ENCODE measurements around the gene SSBP3. TPM values are rescaled to one million over a fixed set of nuclear protein-coding genes. Genes with fewer than 3 reads are reported as not detected.
A peak's percentile ranks its signal among the peaks of the same experiment; 100 is the strongest.

SSBP3 gene
- polyA plus RNA-seq, 1 of the 3 experiments (the other 2 are of a cell fraction): 26.2 TPM

GRCh38 chr1:54292002-54292911 lies 113.9 kb downstream of the SSBP3 start (continued):
- no peak for TF ChIP-seq CTCF (IDR thresholded peaks at IDR 0.05)

- H3K27ac ChIP-seq (ENCODE audit: low read depth in 2 of 2, low read length in 1 of 2): peak overlapping the region in 1 of 2 experiments; percentile 36; a peak in 1 of 4 replicates
- ChIA-PET POLR2A (interaction anchor here (1.7 kb wide), 1 partner anchor 18 kb away, joined by 5 read pairs; no protein-coding TSS in a partner anchor), CTCF (interaction anchor here (1.0 to 1.9 kb wide), 6 partner anchors 11 to 182 kb away, joined by 3 to 5 read pairs (median 4); partner anchors contain the start of gene SSBP3)
- no peak for DNase-seq
- peaks cover 7% of the 10 kb centered on the region; the same call in 1 of the 2 replicates for H3K79me2 ChIP-seq (ENCODE audit: insufficient read depth)
- H3K4me1 ChIP-seq (ENCODE audit: control insufficient read depth in 1 of 2, insufficient read depth in 2 of 2, low read depth in 1 of 2, low read length in 1 of 2): peaks cover 13 to 81% of the 10 kb centered on the region in 2 experiments; a peak in 3 of 4 replicates
- TF ChIP-seq FOXJ3 (CRISPR knock-in tag; IDR thresholded peaks at IDR 0.05) (no peak), ELF1 (IDR thresholded peaks at IDR 0.05) (no peak), SIN3A (IDR thresholded peaks at IDR 0.05; ENCODE audit: borderline replicate concordance, low read depth, low read length) (no peak), RXRA (IDR thresholded peaks at IDR 0.05; ENCODE audit: borderline replicate concordance, low read depth) (no peak), CTCF (IDR thresholded peaks at IDR 0.05) (no peak), FOXM1 (IDR thresholded peaks at IDR 0.05; ENCODE audit: low read depth) (no peak), YY1 (IDR thresholded peaks at IDR 0.05; ENCODE audit: low read depth) (no peak), FOSL2 (IDR thresholded peaks at IDR 0.05; ENCODE audit: borderline replicate concordance, low read depth) (no peak), USF2 (IDR thresholded peaks at IDR 0.05; ENCODE audit: borderline replicate concordance, low read depth, low read length) (no peak), CHD2 (IDR thresholded peaks at IDR 0.05; ENCODE audit: low read length, partially characterized antibody) (no peak), SMC3 (IDR thresholded peaks at IDR 0.05; ENCODE audit: low read depth, low read length) (no peak), JUND (IDR thresholded peaks at IDR 0.05) (no peak), TCF12 (IDR thresholded peaks at IDR 0.05) (no peak), TAF1 (IDR thresholded peaks at IDR 0.05; ENCODE audit: borderline replicate concordance, low read depth, low read length) (no peak), GATA2 (CRISPR knock-in tag; IDR thresholded peaks at IDR 0.05) (no peak), RAD21 (IDR thresholded peaks at IDR 0.05; ENCODE audit: low read length) (no peak), RCOR1 (IDR thresholded peaks at IDR 0.05; ENCODE audit: low read length) (no peak), ZBTB33 (IDR thresholded peaks at IDR 0.05; ENCODE audit: borderline replicate concordance, low read depth) (no peak), IRF3 (IDR thresholded peaks at IDR 0.05; ENCODE audit: low read depth, low read length) (no peak)
- 86% methylated on average over 13 of the region's 20 CpGs for WGBS (ENCODE audit: low lambda C conversion rate)
- H3K36me3 ChIP-seq (replicated peaks in 1 of 2; ENCODE audit: control insufficient read depth in 1 of 2, insufficient read depth in 2 of 2, low read length in 1 of 2): no peaks in the 10 kb centered on the region
- H2AFZ ChIP-seq (ENCODE audit: low read depth): no peak overlapping the region
- peaks cover 4% of the 10 kb centered on the region; the same call in 1 of the 2 replicates for H4K20me1 ChIP-seq (ENCODE audit: insufficient read depth)
- no peak overlapping the region for H3K9ac ChIP-seq
- no peak overlapping the region for H3K4me2 ChIP-seq
- no peaks in the 10 kb centered on the region for H3K9me3 ChIP-seq
- no peaks in the 10 kb centered on the region for H3K27me3 ChIP-seq (ENCODE audit: insufficient read depth)
- no peaks in the 10 kb centered on the region for H3F3A ChIP-seq (replicated peaks; ENCODE audit: insufficient read depth)
- no peak overlapping the region for H3K4me3 ChIP-seq (ENCODE audit: low read depth in 2 of 2, low read length in 1 of 2)
- H3K9me2 ChIP-seq: no peaks in the 10 kb centered on the region
Measured at GRCh38 chr1:54291276-54292001, 114.8 kb downstream of the SSBP3 start.
